ENCODE data around the gene PLIN1.

PLIN1 gene

GRCh38 chr15:89640245-89640644 is 38.9 kb downstream of the PLIN1 start:
- TF ChIP-seq TAF1 (IDR thresholded peaks at IDR 0.05; ENCODE audit: borderline replicate concordance, insufficient read depth, low read length) (no peak), SIN3A (IDR thresholded peaks at IDR 0.05; ENCODE audit: borderline replicate concordance, insufficient read depth, low read length) (no peak), POLR2AphosphoS5 (IDR thresholded peaks at IDR 0.05; ENCODE audit: low read depth, low read length) (no peak), FOXP2 (optimal IDR thresholded peaks at IDR 0.05; ENCODE audit: borderline replicate concordance, extremely low read depth, extremely low read length, insufficient read depth) (no peak), REST (IDR thresholded peaks at IDR 0.05; ENCODE audit: insufficient read depth in 1 of 2, low read depth in 2 of 2, low read length in 2 of 2) (no peak)

GRCh38 chr15:89633585-89633984 is 45.6 kb downstream of the PLIN1 start:
- TF ChIP-seq FOXP2 (optimal IDR thresholded peaks at IDR 0.05; ENCODE audit: borderline replicate concordance, extremely low read depth, extremely low read length, insufficient read depth) (no peak), SIN3A (IDR thresholded peaks at IDR 0.05; ENCODE audit: borderline replicate concordance, insufficient read depth, low read length) (no peak), TAF1 (IDR thresholded peaks at IDR 0.05; ENCODE audit: borderline replicate concordance, insufficient read depth, low read length) (no peak), REST (IDR thresholded peaks at IDR 0.05; ENCODE audit: insufficient read depth in 1 of 2, low read depth in 2 of 2, low read length in 2 of 2) (no peak), POLR2AphosphoS5 (IDR thresholded peaks at IDR 0.05; ENCODE audit: low read depth, low read length) (no peak)

GRCh38 chr15:89632563-89633430 is 46.4 kb downstream of the PLIN1 start:
- TF ChIP-seq SIN3A (IDR thresholded peaks at IDR 0.05; ENCODE audit: borderline replicate concordance, insufficient read depth, low read length) (no peak), POLR2AphosphoS5 (IDR thresholded peaks at IDR 0.05; ENCODE audit: low read depth, low read length) (no peak), REST (IDR thresholded peaks at IDR 0.05; ENCODE audit: insufficient read depth in 1 of 2, low read depth in 2 of 2, low read length in 2 of 2) (no peak), TAF1 (IDR thresholded peaks at IDR 0.05; ENCODE audit: borderline replicate concordance, insufficient read depth, low read length) (no peak)

GRCh38 chr15:89631902-89632264 is 47.3 kb downstream of the PLIN1 start:
- no peak for TF ChIP-seq REST (IDR thresholded peaks at IDR 0.05; ENCODE audit: insufficient read depth in 1 of 2, low read depth in 2 of 2, low read length in 2 of 2)
- no peak for TF ChIP-seq TAF1 (IDR thresholded peaks at IDR 0.05; ENCODE audit: borderline replicate concordance, insufficient read depth, low read length)
- no peak for TF ChIP-seq SIN3A (IDR thresholded peaks at IDR 0.05; ENCODE audit: borderline replicate concordance, insufficient read depth, low read length)
- peak; percentile 28; the same call in 1 of the 2 replicates for TF ChIP-seq POLR2AphosphoS5 (IDR thresholded peaks at IDR 0.05; ENCODE audit: low read depth, low read length)

Measured in PFSK-1 (cell line).